K562 (cell line): Measurements from ENCODE around the gene MED29.

Source experiments
- CBFA2T2 ChIP-seq: fragments of 450-650 bp; conservative IDR thresholded peaks from 2 replicates; pipeline ENCODE4 v1.6.1; 2017; ENCODE audit warnings: mild to moderate bottlenecking
- CEBPB ChIP-seq: fragments of 450-650 bp; IDR thresholded peaks from 2 replicates; pipeline ENCODE4 v1.6.1; 2016; ENCODE audit warnings: missing genetic modification characterization, missing compliant biosample characterization
- HCFC1 ChIP-seq: IDR thresholded peaks from 2 replicates; pipeline ENCODE4 v1.6.1; 2012; ENCODE audit warnings: low read depth, low read length, improper control_type of control experiment
- MYNN ChIP-seq, 2 experiments: sonication (generic); formaldehyde crosslinking in 1 of 2; IDR thresholded peaks; 2 replicates each; pipeline versions ENCODE4 v1.5.0 to v1.6.1; 2016 to 2020; ENCODE audit warnings: antibody characterized with exemption in 1 of 2, missing genetic modification reagents in 1 of 2
- NCOR1 ChIP-seq: fragments of 450-650 bp; IDR thresholded peaks from 2 replicates; pipeline ENCODE4 v1.6.1; 2016; ENCODE audit warnings: mild to moderate bottlenecking, moderate library complexity
- POLR2A ChIP-seq: fragments of 450-650 bp; conservative IDR thresholded peaks from 2 replicates; pipeline ENCODE4 v1.6.1; 2016
- POLR2AphosphoS5 ChIP-seq: IDR thresholded peaks from 2 replicates; pipeline ENCODE4 v1.6.1; 2011; ENCODE audit warnings: mild to moderate bottlenecking, low read depth, low read length, moderate library complexity; ENCODE audit not compliant: control insufficient read depth, insufficient read depth
- ZNF324 ChIP-seq: fragments of 250-450 bp; sonication (Bioruptor Pico); IDR thresholded peaks from 2 replicates; pipeline ENCODE4 v1.4.0; 2020; ENCODE audit warnings: mild to moderate bottlenecking
- ZZZ3 ChIP-seq: fragments of 450-650 bp; IDR thresholded peaks from 2 replicates; pipeline ENCODE4 v1.6.1; 2016; ENCODE audit warnings: antibody characterized with exemption, mild to moderate bottlenecking, moderate library complexity
- TF ChIP-seq, protein P1 (sequence below), 3 experiments: IDR thresholded peaks in 2 of 3; conservative IDR thresholded peaks in 1 of 3; 2 replicates each; pipeline ENCODE4 v1.5.1; 2011 to 2012; ENCODE audit warnings: low read length in 3 of 3, mild to moderate bottlenecking in 3 of 3, control low read depth in 2 of 3, improper control_type of control experiment in 1 of 3, inconsistent platforms in 1 of 3, low read depth in 1 of 3, mixed read lengths in 1 of 3, moderate library complexity in 1 of 3; ENCODE audit not compliant: insufficient read depth in 2 of 3

DNA sequence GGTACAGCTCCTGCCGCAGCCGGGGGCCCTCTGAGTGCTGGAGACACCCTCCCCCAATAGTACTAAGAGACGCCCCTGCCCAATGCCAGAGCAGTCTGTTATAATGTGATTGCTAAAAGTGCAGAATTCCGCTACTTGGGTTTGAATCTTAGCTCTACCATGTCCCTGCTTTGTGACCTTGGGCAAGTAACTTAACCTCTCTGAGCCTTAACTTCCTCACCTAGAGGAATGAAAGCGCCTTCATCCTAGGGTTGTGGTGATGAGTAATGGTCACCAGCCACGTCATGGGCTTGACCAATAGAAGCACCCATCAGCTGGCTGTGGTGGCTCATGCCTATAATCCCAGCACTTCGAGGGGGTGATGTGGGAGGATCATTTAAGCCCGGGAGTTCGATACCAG lies 27.8 kb downstream of the MED29 start:
- TF ChIP-seq, protein P1, sequence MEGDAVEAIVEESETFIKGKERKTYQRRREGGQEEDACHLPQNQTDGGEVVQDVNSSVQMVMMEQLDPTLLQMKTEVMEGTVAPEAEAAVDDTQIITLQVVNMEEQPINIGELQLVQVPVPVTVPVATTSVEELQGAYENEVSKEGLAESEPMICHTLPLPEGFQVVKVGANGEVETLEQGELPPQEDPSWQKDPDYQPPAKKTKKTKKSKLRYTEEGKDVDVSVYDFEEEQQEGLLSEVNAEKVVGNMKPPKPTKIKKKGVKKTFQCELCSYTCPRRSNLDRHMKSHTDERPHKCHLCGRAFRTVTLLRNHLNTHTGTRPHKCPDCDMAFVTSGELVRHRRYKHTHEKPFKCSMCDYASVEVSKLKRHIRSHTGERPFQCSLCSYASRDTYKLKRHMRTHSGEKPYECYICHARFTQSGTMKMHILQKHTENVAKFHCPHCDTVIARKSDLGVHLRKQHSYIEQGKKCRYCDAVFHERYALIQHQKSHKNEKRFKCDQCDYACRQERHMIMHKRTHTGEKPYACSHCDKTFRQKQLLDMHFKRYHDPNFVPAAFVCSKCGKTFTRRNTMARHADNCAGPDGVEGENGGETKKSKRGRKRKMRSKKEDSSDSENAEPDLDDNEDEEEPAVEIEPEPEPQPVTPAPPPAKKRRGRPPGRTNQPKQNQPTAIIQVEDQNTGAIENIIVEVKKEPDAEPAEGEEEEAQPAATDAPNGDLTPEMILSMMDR (IDR thresholded peaks at IDR 0.05 in 2 of 3, conservative IDR thresholded peaks at IDR 0.05 in 1 of 3; ENCODE audit: insufficient read depth in 2 of 3, low read depth in 1 of 3, low read length in 3 of 3) = no peak
- TF ChIP-seq POLR2A = no peak
- no peak for TF ChIP-seq HCFC1
- no peak for TF ChIP-seq ZNF324 (CRISPR knock-in tag)
- no peak for TF ChIP-seq ZZZ3
- TF ChIP-seq NCOR1 = no peak
- no peak for TF ChIP-seq POLR2AphosphoS5
- TF ChIP-seq CBFA2T2 = no peak
- TF ChIP-seq MYNN (IDR thresholded peaks at IDR 0.05) = no peak
- no peak for TF ChIP-seq MYNN (CRISPR knock-in tag; IDR thresholded peaks at IDR 0.05)
- TF ChIP-seq CEBPB = no peak
